ENCODE results near the gene EHBP1L1.
A peak's percentile ranks its signal among the peaks of the same experiment; 100 is the strongest.

Gene EHBP1L1

GRCh38 chr11:65546217-65546958, 29.5 kb upstream of the EHBP1L1 start (continued):
- TF ChIP-seq EGR2 (tag by site-specific recombination; IDR thresholded peaks at IDR 0.05; ENCODE audit: low read depth): peak; percentile 28; the same call in 1 of the 2 replicates
- no peak for TF ChIP-seq ZNF157 (tag by site-specific recombination; IDR thresholded peaks at IDR 0.05)
- TF ChIP-seq KLF1 (tag by site-specific recombination; IDR thresholded peaks at IDR 0.05): peak; percentile 40; the same call in 1 of the 2 replicates
- TF ChIP-seq, protein P1, sequence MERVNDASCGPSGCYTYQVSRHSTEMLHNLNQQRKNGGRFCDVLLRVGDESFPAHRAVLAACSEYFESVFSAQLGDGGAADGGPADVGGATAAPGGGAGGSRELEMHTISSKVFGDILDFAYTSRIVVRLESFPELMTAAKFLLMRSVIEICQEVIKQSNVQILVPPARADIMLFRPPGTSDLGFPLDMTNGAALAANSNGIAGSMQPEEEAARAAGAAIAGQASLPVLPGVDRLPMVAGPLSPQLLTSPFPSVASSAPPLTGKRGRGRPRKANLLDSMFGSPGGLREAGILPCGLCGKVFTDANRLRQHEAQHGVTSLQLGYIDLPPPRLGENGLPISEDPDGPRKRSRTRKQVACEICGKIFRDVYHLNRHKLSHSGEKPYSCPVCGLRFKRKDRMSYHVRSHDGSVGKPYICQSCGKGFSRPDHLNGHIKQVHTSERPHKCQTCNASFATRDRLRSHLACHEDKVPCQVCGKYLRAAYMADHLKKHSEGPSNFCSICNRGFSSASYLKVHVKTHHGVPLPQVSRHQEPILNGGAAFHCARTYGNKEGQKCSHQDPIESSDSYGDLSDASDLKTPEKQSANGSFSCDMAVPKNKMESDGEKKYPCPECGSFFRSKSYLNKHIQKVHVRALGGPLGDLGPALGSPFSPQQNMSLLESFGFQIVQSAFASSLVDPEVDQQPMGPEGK (tag by site-specific recombination; IDR thresholded peaks at IDR 0.05): 0 out of 2 replicates have a peak, but pooled peaks have one; percentile 31
- TF ChIP-seq SP3 (tag by site-specific recombination; IDR thresholded peaks at IDR 0.05): peak; percentile 54
- TF ChIP-seq ZBTB8A (tag by site-specific recombination; IDR thresholded peaks at IDR 0.05): peak; percentile 73

DNA sequence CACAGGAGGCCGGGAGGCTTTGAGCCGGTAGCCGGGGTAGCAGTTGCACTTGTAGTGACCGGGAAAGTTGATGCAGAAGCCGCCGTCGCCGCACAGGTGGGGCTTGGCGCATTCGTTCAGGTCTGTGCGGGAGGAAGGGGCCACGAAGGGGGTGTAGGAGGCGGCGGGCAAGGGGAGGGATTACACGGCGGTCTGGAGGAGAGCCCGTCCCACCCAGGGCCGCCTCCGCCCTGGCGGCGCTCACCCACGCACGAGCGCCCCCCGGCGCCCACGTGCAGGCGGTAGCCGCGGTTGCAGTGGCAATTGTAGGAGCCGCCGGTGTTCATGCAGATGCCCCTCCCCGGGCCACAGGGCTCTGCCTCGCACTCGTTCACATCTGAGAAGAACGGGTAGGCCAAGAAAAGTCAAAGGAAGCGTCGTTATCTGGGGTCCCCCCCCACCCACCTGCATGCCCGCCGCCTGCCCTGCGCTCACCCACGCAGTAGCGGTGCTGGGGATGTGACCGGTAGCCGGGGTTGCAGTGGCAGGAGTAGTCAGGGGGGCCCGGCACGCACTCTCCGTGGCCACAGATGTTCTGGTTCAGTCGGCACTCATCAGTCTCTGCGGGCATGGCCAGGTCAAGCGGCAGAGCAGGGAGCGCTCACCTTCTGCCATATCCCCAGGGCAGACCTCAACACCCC, 28.3 kb upstream of the EHBP1L1 start:
- POLR2A ChIA-PET: interaction anchor here (1.2 to 3.0 kb wide), 5 partner anchors 9 to 25 kb away, joined by 5 to 14 read pairs (median 9); partner anchors contain the start of genes FAM89B, LTBP3 and ZNRD2
- Histone ChIP-seq H3K9me3 (ENCODE audit: control insufficient read depth, insufficient read depth, low read depth, low read length) (no peaks in the 10 kb centered on the region), H3K4me1 (ENCODE audit: control insufficient read depth, insufficient read depth, low read length) (no peaks in the 10 kb centered on the region; the same call in 1 of the 2 replicates), H3K27ac (ENCODE audit: extremely low read depth, low read depth, low read length) (no peak overlapping the region), H3K36me3 (ENCODE audit: control insufficient read depth in 2 of 2, insufficient read depth in 1 of 2, low read length in 2 of 2) (peaks cover 5 to 84% of the 10 kb centered on the region in 2 experiments; a peak in 2 of 3 replicates), H3K4me3 (ENCODE audit: low read depth, low read length) (no peak overlapping the region)
- TF ChIP-seq ZNF10 (tag by site-specific recombination; IDR thresholded peaks at IDR 0.05) (no peak), ZNF274 (IDR thresholded peaks at IDR 0.05; ENCODE audit: low read length) (no peak), ZNF274 (tag by site-specific recombination; IDR thresholded peaks at IDR 0.05; ENCODE audit: borderline replicate concordance) (no peak), ZNF394 (tag by site-specific recombination; IDR thresholded peaks at IDR 0.05; ENCODE audit: borderline replicate concordance) (no peak), SCRT2 (tag by site-specific recombination; IDR thresholded peaks at IDR 0.05) (no peak), RBAK (tag by site-specific recombination; IDR thresholded peaks at IDR 0.05) (no peak), ZNF768 (tag by site-specific recombination; IDR thresholded peaks at IDR 0.05) (no peak), OVOL3 (tag by site-specific recombination; IDR thresholded peaks at IDR 0.05) (no peak), IKZF3 (tag by site-specific recombination; IDR thresholded peaks at IDR 0.05) (no peak), ZNF510 (tag by site-specific recombination; IDR thresholded peaks at IDR 0.05; ENCODE audit: insufficient replicate concordance) (no peak), ZNF202 (tag by site-specific recombination; IDR thresholded peaks at IDR 0.05; ENCODE audit: borderline replicate concordance) (no peak), REST (tag by site-specific recombination; IDR thresholded peaks at IDR 0.05) (no peak), ZNF639 (tag by site-specific recombination; IDR thresholded peaks at IDR 0.05) (no peak), KLF9 (tag by site-specific recombination; IDR thresholded peaks at IDR 0.05; ENCODE audit: low read depth) (no peak), ZNF292 (tag by site-specific recombination; IDR thresholded peaks at IDR 0.05; ENCODE audit: borderline replicate concordance, low read depth) (no peak), ZNF514 (tag by site-specific recombination; IDR thresholded peaks at IDR 0.05) (no peak), PRDM6 (tag by site-specific recombination; IDR thresholded peaks at IDR 0.05) (no peak)
- TF ChIP-seq, protein P2, sequence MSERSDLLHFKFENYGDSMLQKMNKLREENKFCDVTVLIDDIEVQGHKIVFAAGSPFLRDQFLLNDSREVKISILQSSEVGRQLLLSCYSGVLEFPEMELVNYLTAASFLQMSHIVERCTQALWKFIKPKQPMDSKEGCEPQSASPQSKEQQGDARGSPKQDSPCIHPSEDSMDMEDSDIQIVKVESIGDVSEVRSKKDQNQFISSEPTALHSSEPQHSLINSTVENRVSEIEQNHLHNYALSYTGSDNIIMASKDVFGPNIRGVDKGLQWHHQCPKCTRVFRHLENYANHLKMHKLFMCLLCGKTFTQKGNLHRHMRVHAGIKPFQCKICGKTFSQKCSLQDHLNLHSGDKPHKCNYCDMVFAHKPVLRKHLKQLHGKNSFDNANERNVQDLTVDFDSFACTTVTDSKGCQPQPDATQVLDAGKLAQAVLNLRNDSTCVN (tag by site-specific recombination; optimal IDR thresholded peaks at IDR 0.05): no peak
- CTCF ChIA-PET: interaction anchor here (1.9 to 2.1 kb wide), 2 partner anchors 23 to 46 kb away, joined by 7 to 11 read pairs; partner anchors contain the start of gene ZNRD2
